Right lobe of liver (tissue), 6 donors: ENCODE data around the gene RDH13. TPM values are rescaled to one million over a fixed set of nuclear protein-coding genes. Genes with fewer than 3 reads are reported as not detected.

Experiments
- ATAC-seq, 4 donors: fragments of 200-7000 bp; cut with Tn5 transposase; one replicate each; pipeline ENCODE4 v1.9.1; 2020; ENCODE audit warnings: mild to moderate bottlenecking in 4 of 4, moderate library complexity in 4 of 4
- DNase-seq, 3 donors: peaks; one replicate each; pipeline ENCODE4 v3.0.0-alpha.2; 2020
- H3K27ac ChIP-seq, 3 donors: fragments of 200-600 bp; one replicate each; pipeline ENCODE4 v1.8.0; 2022
- H3K27me3 ChIP-seq, 2 donors: fragments of 200-600 bp; one replicate each; pipeline ENCODE4 v1.8.0; 2022
- H3K36me3 ChIP-seq, 4 donors: fragments of 200-600 bp; sonication (generic) in 1 of 4; one replicate each; pipeline versions ENCODE4 v1.5.1 to v1.8.0; 2017 to 2022; ENCODE audit warnings: control low read depth in 1 of 4
- H3K4me1 ChIP-seq, 4 donors: fragments of 200-600 bp; sonication (generic) in 1 of 4; one replicate each; pipeline versions ENCODE4 v1.5.1 to v1.8.0; 2017 to 2022; ENCODE audit warnings: control low read depth in 1 of 4
- H3K4me3 ChIP-seq, 3 donors: fragments of 200-600 bp; one replicate each; pipeline ENCODE4 v1.8.0; 2022
- H3K9me3 ChIP-seq, 4 donors: fragments of 200-600 bp; sonication (generic) in 1 of 4; one replicate each; pipeline versions ENCODE4 v1.5.1 to v1.8.0; 2017 to 2022; ENCODE audit warnings: control low read depth in 1 of 4
- CTCF ChIP-seq, 4 donors: fragments of 200-600 bp in 3 of 4; fragments of 450-650 bp in 1 of 4; IDR thresholded peaks; one replicate each; pipeline versions ENCODE4 v1.5.1 to v1.8.0; 2016 to 2022; ENCODE audit warnings: antibody characterized with exemption in 4 of 4, mild to moderate bottlenecking in 2 of 4
- POLR2A ChIP-seq: fragments of 450-650 bp; IDR thresholded peaks from one replicate; pipeline ENCODE4 v1.6.1; 2017; ENCODE audit warnings: antibody characterized with exemption, mild to moderate bottlenecking
- WGBS: methylation state at CpG from one replicate; pipeline ENCODE4 v1.1.6; 2018; ENCODE audit warnings: low coverage, low lambda C conversion rate; ENCODE audit not compliant: insufficient coverage; ENCODE audit errors: missing lambda C conversion rate; 5-methylcytosine and 5-hydroxymethylcytosine counted together
- intact Hi-C, 2 donors: fragments of 100-400 bp; cut with DNase I; formaldehyde crosslinking; loops; one replicate each; pipeline versions ENCODE4 v1.11.2 to v1.14.1; 2022
- total RNA-seq, 6 experiments: library from RNA; depleted of rRNA in 2 of 6; stranded (reverse); fragments of >200 nt in 2 of 6; fragmentation: NEBNext Ultra II Directional in 3 of 6; extraction: Animal tissue kit (Norgen Biotek cat#: 25700) in 3 of 6; gene quantifications; one replicate each; pipeline versions ENCODE4 v1.1.0 to v1.2.4, GENCODE V29; 2016 to 2023
- donor health status: DM: no; HTN: yes; CAD: no.
- donor health status: DM: no; HTN: no; CAD: no.
- donor health status: DM: no; HTN: no; CAD: no.
- donor health status: DM: no; HTN: yes; CAD: no.
- donor health status: DM: no; HTN: yes; CAD: no.

The RDH13 gene
- total RNA-seq, 6 experiments from 2014 or later: 7.7 to 16.8 (median 12.1) TPM

- DNase-seq (peak in 1 of 3 donors; percentile 47), ATAC-seq (no peak)
- no peak overlapping the region for H3K4me3 ChIP-seq
- intact Hi-C loops: no loop called here
- no peaks in the 10 kb centered on the region for H3K4me1 ChIP-seq
- H3K9me3 ChIP-seq: no peaks in the 10 kb centered on the region
- H3K27me3 ChIP-seq: no peaks in the 10 kb centered on the region
- H3K27ac ChIP-seq: no peak overlapping the region
- TF ChIP-seq CTCF (IDR thresholded peaks at IDR 0.05): no peak
- no CpG with 5 or more reads among the region's 23 CpGs for WGBS
- H3K36me3 ChIP-seq: peaks cover 0 to 37% (median 9%) of the 10 kb centered on the region in 4 donors
Measured at GRCh38 chr19:55095260-55096060, 32.5 kb upstream of the RDH13 start.

GRCh38 chr19:55094456-55095259 lies 31.7 kb upstream of the RDH13 start:
- no peaks in the 10 kb centered on the region for H3K4me1 ChIP-seq
- no peaks in the 10 kb centered on the region for H3K27me3 ChIP-seq
- H3K9me3 ChIP-seq: no peaks in the 10 kb centered on the region
- no peak for ATAC-seq
- H3K36me3 ChIP-seq: peaks cover 0 to 37% (median 9%) of the 10 kb centered on the region in 4 donors
- WGBS: 94% methylated on average over 12 of the region's 32 CpGs
- DNase-seq: peak in 1 of 3 donors; percentile 50
- TF ChIP-seq CTCF (IDR thresholded peaks at IDR 0.05) (no peak), POLR2A (no peak)
- H3K4me3 ChIP-seq: no peak overlapping the region
- no peak overlapping the region for H3K27ac ChIP-seq
- intact Hi-C loops: no loop called here

- no peaks in the 10 kb centered on the region for H3K27me3 ChIP-seq
- peaks cover 0 to 26% (median 9%) of the 10 kb centered on the region in 4 donors for H3K36me3 ChIP-seq
- TF ChIP-seq POLR2A: no peak
- TF ChIP-seq CTCF (IDR thresholded peaks at IDR 0.05): no peak
- peaks cover 0 to 4% (median under 1%) of the 10 kb centered on the region in 4 donors for H3K4me1 ChIP-seq
- H3K9me3 ChIP-seq: no peaks in the 10 kb centered on the region
- ATAC-seq (peak in 1 of 4 donors; percentile 20), DNase-seq (peak in 1 of 3 donors; percentile 49)
- no peak overlapping the region for H3K27ac ChIP-seq
- intact Hi-C loops: no loop called here
- no peak overlapping the region for H3K4me3 ChIP-seq
- 87% methylated on average over 3 of the region's 49 CpGs for WGBS
Measured at GRCh38 chr19:55092423-55093318, 29.7 kb upstream of the RDH13 start.

- DNase-seq (peak in 1 of 3 donors; percentile 46), ATAC-seq (no peak)
- TF ChIP-seq CTCF (IDR thresholded peaks at IDR 0.05): no peak
- TF ChIP-seq POLR2A: no peak
- WGBS: 97% methylated on average over 11 of the region's 27 CpGs
- H3K4me3 ChIP-seq: no peak overlapping the region
- no peaks in the 10 kb centered on the region for H3K9me3 ChIP-seq
- H3K4me1 ChIP-seq: peaks cover 0 to 11% (median 4%) of the 10 kb centered on the region in 4 donors
- intact Hi-C loops: no loop called here
- no peak overlapping the region for H3K27ac ChIP-seq
- no peaks in the 10 kb centered on the region for H3K27me3 ChIP-seq
- H3K36me3 ChIP-seq: peaks cover 0 to 26% (median 9%) of the 10 kb centered on the region in 4 donors
Measured at GRCh38 chr19:55091955-55092354, 29.0 kb upstream of the RDH13 start.
